ENCODE measurements around the gene DNM3.

The DNM3 gene

DNA sequence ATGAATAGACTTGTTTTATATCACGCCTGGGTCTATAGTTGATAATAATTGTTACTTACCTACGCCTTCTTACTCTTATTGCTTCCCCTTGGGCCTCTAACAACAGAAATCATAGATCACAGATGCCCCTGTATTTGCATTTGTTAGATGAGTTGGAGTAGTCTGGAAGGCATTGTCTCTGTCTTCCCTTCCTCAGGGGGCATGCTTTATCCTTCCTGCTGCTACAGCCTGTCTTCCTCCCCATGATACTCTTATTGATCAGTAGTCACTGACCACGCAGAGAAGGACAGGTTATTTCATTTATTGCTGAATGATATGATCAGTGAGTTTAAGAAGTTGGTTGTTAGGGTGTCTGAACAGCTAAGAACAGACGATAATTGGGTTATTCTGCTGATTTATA, 98.4 kb downstream of the DNM3 start:
- peaks cover 2% of the 10 kb centered on the region for H3K27me3 Mint-ChIP-seq (ENCODE audit: low read depth, poor library complexity)
- DNase-seq, result no peak
- no peak overlapping the region for H3K27ac Mint-ChIP-seq
- H3K9me3 Mint-ChIP-seq, result no peaks in the 10 kb centered on the region
- no peak for TF ChIP-seq CTCF (IDR thresholded peaks at IDR 0.05)
- no peak overlapping the region for H3K4me3 Mint-ChIP-seq
- H3K36me3 Mint-ChIP-seq (ENCODE audit: low read depth), result no peaks in the 10 kb centered on the region
- no peaks in the 10 kb centered on the region for H3K4me1 Mint-ChIP-seq

DNA sequence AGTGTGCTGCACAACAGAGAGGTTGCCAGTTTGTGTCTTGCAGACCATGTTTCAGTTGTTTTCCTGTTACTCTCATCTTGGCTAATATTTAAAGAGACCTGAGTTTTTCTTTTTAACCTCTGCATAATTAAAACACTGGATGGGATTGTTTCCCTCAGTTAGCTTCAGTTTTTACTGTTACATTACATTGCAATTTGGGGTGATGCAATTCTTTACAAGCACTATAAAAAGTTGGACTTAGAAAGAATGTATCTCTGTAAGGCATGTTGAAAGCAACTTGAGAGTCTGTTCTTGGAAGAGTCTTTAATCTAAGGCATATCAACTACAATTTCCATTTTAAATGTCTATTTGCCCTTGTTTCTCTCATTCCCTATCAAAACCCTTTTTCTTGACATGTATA, 99.1 kb downstream of the DNM3 start:
- no peaks in the 10 kb centered on the region for H3K36me3 Mint-ChIP-seq (ENCODE audit: low read depth)
- H3K27me3 Mint-ChIP-seq (ENCODE audit: low read depth, poor library complexity), result peaks cover 2% of the 10 kb centered on the region
- no peak for TF ChIP-seq CTCF (IDR thresholded peaks at IDR 0.05)
- no peak for DNase-seq
- no peak overlapping the region for H3K27ac Mint-ChIP-seq
- H3K9me3 Mint-ChIP-seq, result no peaks in the 10 kb centered on the region
- H3K4me3 Mint-ChIP-seq, result no peak overlapping the region
- H3K4me1 Mint-ChIP-seq, result no peaks in the 10 kb centered on the region

DNA sequence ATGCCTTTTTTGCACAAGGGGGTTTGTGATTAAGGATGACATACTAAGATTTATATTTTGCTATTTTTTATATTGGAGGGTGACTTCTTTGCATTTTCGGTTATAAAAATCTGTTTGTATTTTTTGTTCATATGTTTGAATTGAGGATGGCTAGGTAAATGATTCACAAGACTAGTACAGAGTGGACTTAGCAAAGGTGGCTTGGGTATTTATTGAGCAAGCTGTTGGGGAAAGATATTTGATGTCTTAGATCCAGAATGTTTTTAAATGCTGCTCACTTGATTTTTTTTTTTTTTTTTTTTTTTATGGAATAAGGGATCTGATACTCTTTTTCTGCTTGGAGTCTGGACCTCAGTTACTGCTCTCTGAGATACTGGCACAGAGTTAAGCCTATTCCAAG, 100.6 kb downstream of the DNM3 start:
- no peak for DNase-seq
- H3K36me3 Mint-ChIP-seq (ENCODE audit: low read depth), result no peaks in the 10 kb centered on the region

DNA sequence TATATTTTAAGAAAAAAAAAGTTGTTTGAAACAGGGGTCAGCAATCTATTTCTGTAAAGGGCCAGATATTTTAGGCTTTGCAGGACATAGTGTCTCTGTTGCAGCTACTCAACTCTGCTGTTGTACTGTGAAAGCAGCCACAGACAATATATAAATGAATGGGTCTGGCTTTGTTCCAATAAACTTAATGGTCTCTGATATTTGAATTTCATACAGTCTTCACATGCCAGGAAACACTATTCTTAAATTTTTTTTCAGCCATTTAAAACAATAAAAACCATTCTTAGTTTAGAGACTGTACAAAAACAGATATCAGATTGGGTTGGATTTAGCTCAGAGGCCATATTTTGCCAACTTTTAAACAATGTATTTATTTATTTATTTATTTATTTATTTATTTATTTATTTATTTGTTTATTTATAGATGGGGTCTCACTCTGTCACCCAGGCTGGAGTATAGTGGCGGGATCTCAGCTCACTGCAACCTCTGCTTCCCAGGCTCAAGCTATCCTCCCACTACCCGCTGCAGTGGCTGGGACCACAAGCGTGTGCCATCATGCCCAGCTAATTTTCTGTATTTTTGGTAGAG, 102.8 kb downstream of the DNM3 start:
- H3K9me3 Mint-ChIP-seq, result no peaks in the 10 kb centered on the region
- H3K27ac Mint-ChIP-seq, result no peak overlapping the region
- no peaks in the 10 kb centered on the region for H3K36me3 Mint-ChIP-seq (ENCODE audit: low read depth)
- no peak for DNase-seq
- no peaks in the 10 kb centered on the region for H3K27me3 Mint-ChIP-seq (ENCODE audit: low read depth, poor library complexity)
- no peak overlapping the region for H3K4me3 Mint-ChIP-seq
- no peaks in the 10 kb centered on the region for H3K4me1 Mint-ChIP-seq
- TF ChIP-seq CTCF (IDR thresholded peaks at IDR 0.05), result no peak

More for the DNA sequence above, 100.6 kb downstream of the DNM3 start:
- Mint-ChIP-seq H3K27ac (no peak overlapping the region), H3K4me3 (no peak overlapping the region), H3K27me3 (ENCODE audit: low read depth, poor library complexity) (peaks cover 2% of the 10 kb centered on the region), H3K9me3 (no peaks in the 10 kb centered on the region), H3K4me1 (no peaks in the 10 kb centered on the region)
- TF ChIP-seq CTCF (IDR thresholded peaks at IDR 0.05), result no peak

GRCh38 chr1:171948511-171948910, 107.2 kb downstream of the DNM3 start:
- Mint-ChIP-seq H3K27me3 (ENCODE audit: low read depth, poor library complexity) (no peaks in the 10 kb centered on the region), H3K36me3 (ENCODE audit: low read depth) (no peaks in the 10 kb centered on the region), H3K4me1 (no peaks in the 10 kb centered on the region), H3K9me3 (no peaks in the 10 kb centered on the region), H3K27ac (no peak overlapping the region), H3K4me3 (no peak overlapping the region)
- no peak for TF ChIP-seq CTCF (IDR thresholded peaks at IDR 0.05)
- no peak for DNase-seq

- no peaks in the 10 kb centered on the region for H3K27me3 Mint-ChIP-seq (ENCODE audit: low read depth, poor library complexity)
- no peak overlapping the region for H3K27ac Mint-ChIP-seq
- no peak for TF ChIP-seq CTCF (IDR thresholded peaks at IDR 0.05)
- H3K36me3 Mint-ChIP-seq (ENCODE audit: low read depth), result no peaks in the 10 kb centered on the region
- no peak overlapping the region for H3K4me3 Mint-ChIP-seq
- H3K4me1 Mint-ChIP-seq, result peaks cover 6% of the 10 kb centered on the region
- no peak for DNase-seq
- no peaks in the 10 kb centered on the region for H3K9me3 Mint-ChIP-seq
These were observed 108.0 kb downstream of the DNM3 start for GRCh38 chr1:171949316-171949715.
